ENCODE data around the gene MRM3. TPM values are rescaled to one million over a fixed set of nuclear protein-coding genes. Genes with fewer than 3 reads are reported as not detected.
"Not testable (repeated sequence)": the region's sequence is repeated elsewhere in the genome, so short reads cannot be mapped to it uniquely, and the experiment has no call there.

MRM3 gene
- total RNA-seq, 2 experiments from 2014 or later, result 16.9 to 19.6 TPM

GRCh38 chr17:790874-791247, 8.7 kb downstream of the MRM3 start:
- H3K27ac Mint-ChIP-seq, H3K27me3 Mint-ChIP-seq, H3K4me1 Mint-ChIP-seq, H3K4me3 Mint-ChIP-seq, POLR2A ChIA-PET, H3K9me3 Mint-ChIP-seq, DNase-seq, CTCF ChIA-PET: not testable (repeated sequence)
- H3K36me3 Mint-ChIP-seq (ENCODE audit: low read depth), result peaks cover 20% of the 10 kb centered on the region

- ChIA-PET POLR2A (interaction anchor here (0.7 kb wide), 1 partner anchor 205 kb away, joined by 3 read pairs; the partner anchor contains the start of gene TIMM22), CTCF (interaction anchor here (1.2 kb wide), 1 partner anchor 190 kb away, joined by 4 read pairs; no protein-coding TSS in a partner anchor)
- Mint-ChIP-seq H3K4me1 (peaks cover 7% of the 10 kb centered on the region), H3K36me3 (ENCODE audit: low read depth) (peaks cover 20% of the 10 kb centered on the region), H3K27me3 (no peaks in the 10 kb centered on the region), H3K27ac (no peak overlapping the region), H3K9me3 (no peaks in the 10 kb centered on the region), H3K4me3 (no peak overlapping the region)
- no peak for DNase-seq
These were observed 9.7 kb downstream of the MRM3 start for GRCh38 chr17:791829-792228.

GRCh38 chr17:792277-792676, 10.1 kb downstream of the MRM3 start:
- Mint-ChIP-seq H3K9me3 (no peaks in the 10 kb centered on the region), H3K4me1 (peaks cover 7% of the 10 kb centered on the region), H3K27ac (no peak overlapping the region), H3K36me3 (ENCODE audit: low read depth) (peaks cover 18% of the 10 kb centered on the region), H3K27me3 (no peaks in the 10 kb centered on the region), H3K4me3 (no peak overlapping the region)
- no peak for DNase-seq
- ChIA-PET POLR2A (no interaction called here), CTCF (interaction anchor here (1.2 kb wide), 1 partner anchor 189 kb away, joined by 4 read pairs; no protein-coding TSS in a partner anchor)

GRCh38 chr17:794876-795275, 12.7 kb downstream of the MRM3 start:
- Mint-ChIP-seq H3K4me1 (peaks cover 7% of the 10 kb centered on the region), H3K36me3 (ENCODE audit: low read depth) (peaks cover 15% of the 10 kb centered on the region), H3K27ac (no peak overlapping the region), H3K4me3 (no peak overlapping the region), H3K9me3 (no peaks in the 10 kb centered on the region), H3K27me3 (no peaks in the 10 kb centered on the region)
- ChIA-PET POLR2A (no interaction called here), CTCF (interaction anchor here (0.8 to 1.2 kb wide), 3 partner anchors 11 to 202 kb away, joined by 3 to 6 read pairs (median 3); partner anchors contain the start of gene TIMM22)
- DNase-seq, result peak; percentile 52

- POLR2A ChIA-PET, result interaction anchor here (1.0 kb wide), 1 partner anchor 186 kb away, joined by 3 read pairs; no protein-coding TSS in a partner anchor
- Mint-ChIP-seq H3K36me3 (ENCODE audit: low read depth) (peaks cover 13% of the 10 kb centered on the region), H3K4me1 (peaks cover 7% of the 10 kb centered on the region)
These were observed 13.1 kb downstream of the MRM3 start for GRCh38 chr17:795276-795675.

GRCh38 chr17:795721-796120, 13.6 kb downstream of the MRM3 start:
- peaks cover 13% of the 10 kb centered on the region for H3K36me3 Mint-ChIP-seq (ENCODE audit: low read depth)
- ChIA-PET CTCF (interaction anchor here (0.6 to 1.9 kb wide), 5 partner anchors 10 to 349 kb away, joined by 3 to 6 read pairs (median 5); partner anchors contain the start of gene TIMM22), POLR2A (interaction anchor here (1.0 kb wide), 1 partner anchor 185 kb away, joined by 3 read pairs; no protein-coding TSS in a partner anchor)
- no peak overlapping the region for H3K4me3 Mint-ChIP-seq
- H3K4me1 Mint-ChIP-seq, result peaks cover 7% of the 10 kb centered on the region
- H3K9me3 Mint-ChIP-seq, result no peaks in the 10 kb centered on the region
- DNase-seq, result no peak
- no peak overlapping the region for H3K27ac Mint-ChIP-seq
- H3K27me3 Mint-ChIP-seq, result no peaks in the 10 kb centered on the region

More at GRCh38 chr17:795276-795675, 13.1 kb downstream of the MRM3 start:
- no peaks in the 10 kb centered on the region for H3K9me3 Mint-ChIP-seq
- H3K27ac Mint-ChIP-seq, result no peak overlapping the region
- no peak overlapping the region for H3K4me3 Mint-ChIP-seq
- no peaks in the 10 kb centered on the region for H3K27me3 Mint-ChIP-seq
- CTCF ChIA-PET, result interaction anchor here (0.8 to 1.9 kb wide), 3 partner anchors 10 to 202 kb away, joined by 3 to 6 read pairs (median 5); partner anchors contain the start of gene TIMM22
- DNase-seq, result no peak

GRCh38 chr17:796609-797008, 14.5 kb downstream of the MRM3 start:
- Mint-ChIP-seq H3K9me3 (no peaks in the 10 kb centered on the region), H3K36me3 (ENCODE audit: low read depth) (peaks cover 5% of the 10 kb centered on the region), H3K27ac (no peak overlapping the region), H3K27me3 (no peaks in the 10 kb centered on the region), H3K4me3 (no peak overlapping the region), H3K4me1 (peaks cover 7% of the 10 kb centered on the region)
- POLR2A ChIA-PET, result no interaction called here
- CTCF ChIA-PET, result interaction anchor here (1.2 to 1.9 kb wide), 2 partner anchors 184 to 350 kb away, joined by 3 to 5 read pairs; no protein-coding TSS in a partner anchor
- no peak for DNase-seq

- Mint-ChIP-seq H3K27ac (no peak overlapping the region), H3K4me3 (no peak overlapping the region), H3K27me3 (no peaks in the 10 kb centered on the region), H3K9me3 (no peaks in the 10 kb centered on the region), H3K36me3 (ENCODE audit: low read depth) (peaks cover 2% of the 10 kb centered on the region), H3K4me1 (peaks cover 7% of the 10 kb centered on the region)
- CTCF ChIA-PET, result interaction anchor here (0.6 to 2.6 kb wide), 3 partner anchors 26 to 199 kb away, joined by 3 to 9 read pairs (median 5); partner anchors contain the start of gene TIMM22
- POLR2A ChIA-PET, result no interaction called here
- DNase-seq, result no peak
These were observed 15.2 kb downstream of the MRM3 start for GRCh38 chr17:797236-797840.

- H3K27me3 Mint-ChIP-seq, result no peaks in the 10 kb centered on the region
- H3K27ac Mint-ChIP-seq, result no peak overlapping the region
- no peak for DNase-seq
- H3K9me3 Mint-ChIP-seq, result no peaks in the 10 kb centered on the region
- no peak overlapping the region for H3K4me3 Mint-ChIP-seq
- H3K36me3 Mint-ChIP-seq (ENCODE audit: low read depth), result no peaks in the 10 kb centered on the region
- CTCF ChIA-PET, result interaction anchor here (1.1 to 2.6 kb wide), 2 partner anchors 199 to 258 kb away, joined by 3 to 9 read pairs; partner anchors contain the start of gene TIMM22
- H3K4me1 Mint-ChIP-seq, result peaks cover 7% of the 10 kb centered on the region
- POLR2A ChIA-PET, result no interaction called here
These were observed 16.1 kb downstream of the MRM3 start for GRCh38 chr17:798246-798645.

- H3K4me3 Mint-ChIP-seq, result no peak overlapping the region
- POLR2A ChIA-PET, result no interaction called here
- H3K9me3 Mint-ChIP-seq, result no peaks in the 10 kb centered on the region
- H3K36me3 Mint-ChIP-seq (ENCODE audit: low read depth), result no peaks in the 10 kb centered on the region
- no peak overlapping the region for H3K27ac Mint-ChIP-seq
- CTCF ChIA-PET, result interaction anchor here (1.0 to 2.6 kb wide), 3 partner anchors 17 to 257 kb away, joined by 3 to 9 read pairs (median 5); partner anchors contain the start of genes GLOD4, MRM3 and TIMM22
- no peak for DNase-seq
- peaks cover 7% of the 10 kb centered on the region for H3K4me1 Mint-ChIP-seq
- no peaks in the 10 kb centered on the region for H3K27me3 Mint-ChIP-seq
These were observed 17.1 kb downstream of the MRM3 start for GRCh38 chr17:799261-799660.

GRCh38 chr17:800446-801242, 18.5 kb downstream of the MRM3 start:
- CTCF ChIA-PET, result no interaction called here
- Mint-ChIP-seq H3K36me3 (ENCODE audit: low read depth) (no peaks in the 10 kb centered on the region), H3K27me3 (no peaks in the 10 kb centered on the region), H3K9me3 (no peaks in the 10 kb centered on the region), H3K4me3 (no peak overlapping the region), H3K27ac (no peak overlapping the region), H3K4me1 (no peaks in the 10 kb centered on the region)
- no peak for DNase-seq
- POLR2A ChIA-PET, result no interaction called here

GRCh38 chr17:801660-802059, 19.5 kb downstream of the MRM3 start:
- DNase-seq, result no peak
- Mint-ChIP-seq H3K27ac (no peak overlapping the region), H3K4me1 (no peaks in the 10 kb centered on the region), H3K27me3 (no peaks in the 10 kb centered on the region), H3K9me3 (no peaks in the 10 kb centered on the region), H3K36me3 (ENCODE audit: low read depth) (no peaks in the 10 kb centered on the region), H3K4me3 (no peak overlapping the region)
- ChIA-PET CTCF (no interaction called here), POLR2A (no interaction called here)

GRCh38 chr17:802481-802880, 20.3 kb downstream of the MRM3 start:
- ChIA-PET POLR2A (no interaction called here), CTCF (no interaction called here)

More at GRCh38 chr17:802481-802880, 20.3 kb downstream of the MRM3 start:
- H3K4me3 Mint-ChIP-seq, result no peak overlapping the region
- no peak for DNase-seq
- no peaks in the 10 kb centered on the region for H3K9me3 Mint-ChIP-seq
- no peaks in the 10 kb centered on the region for H3K36me3 Mint-ChIP-seq (ENCODE audit: low read depth)
- no peak overlapping the region for H3K27ac Mint-ChIP-seq
- H3K27me3 Mint-ChIP-seq, result no peaks in the 10 kb centered on the region
- H3K4me1 Mint-ChIP-seq, result no peaks in the 10 kb centered on the region
